ENCODE results near the gene ARHGAP26. TPM values are rescaled to one million over a fixed set of nuclear protein-coding genes. Genes with fewer than 3 reads are reported as not detected.

Gene ARHGAP26
- total and polyA plus RNA-seq, 2 donors (not counting 3 experiments of a cell fraction or from before 2014, with no cell fraction given) = 3.1 to 16.2 TPM

DNA sequence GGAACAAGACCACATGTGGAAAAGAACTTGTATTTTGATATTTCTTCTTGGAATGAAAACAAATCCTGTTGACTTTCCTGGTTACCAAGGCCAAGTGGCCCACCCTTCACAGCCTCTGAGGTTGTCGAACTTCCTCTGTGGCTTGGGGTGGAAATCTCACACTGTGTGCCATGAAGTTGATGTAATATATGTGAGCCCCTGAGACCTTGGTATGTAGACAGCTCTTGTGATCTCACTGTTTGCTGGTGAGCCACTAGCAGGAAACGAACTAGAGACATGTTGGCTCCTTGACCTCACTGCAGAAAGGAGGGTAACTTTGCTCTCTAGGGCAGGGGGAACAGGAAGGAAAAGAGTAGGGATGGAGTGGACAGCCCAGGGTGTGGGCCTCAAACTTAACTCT, 159.4 kb downstream of the ARHGAP26 start:
- dilution Hi-C loops (cut with MboI; ENCODE audit: extremely low pct_ligation_motif_present, low sequenced_read_pairs) = no loop called here
- no peaks in the 10 kb centered on the region for H3K27me3 ChIP-seq (ENCODE audit: control insufficient read depth in 2 of 2, insufficient read depth in 2 of 2, low read length in 2 of 2)
- H3K9me1 ChIP-seq (replicated peaks; ENCODE audit: control insufficient read depth, extremely low read depth, insufficient read depth, low read length) = no peaks in the 10 kb centered on the region
- no TSS peak for BruUV-seq (replicated peaks)
- intact Hi-C loops (cut with micrococcal nuclease) = loop anchor here (10.0 kb wide), 2 partner anchors 655 to 1215 kb away; no protein-coding TSS in a partner anchor
- TF ChIP-seq MAX (IDR thresholded peaks at IDR 0.05; ENCODE audit: insufficient read depth, insufficient read length) (no peak), JUN (IDR thresholded peaks at IDR 0.05; ENCODE audit: borderline replicate concordance, insufficient read depth, insufficient read length, low read depth) (no peak), MYC (IDR thresholded peaks at IDR 0.05; ENCODE audit: low read depth, low read length) (no peak), CTCF (IDR thresholded peaks at IDR 0.05; ENCODE audit: extremely low read depth in 1 of 2, insufficient read depth in 1 of 2, low read depth in 1 of 2, low read length in 2 of 2) (no peak), EZH2 (IDR thresholded peaks at IDR 0.05; ENCODE audit: borderline replicate concordance, low read depth, low read length, severe bottlenecking) (no peak)
- H3K36me3 ChIP-seq (ENCODE audit: control insufficient read depth in 2 of 2, extremely low read depth in 1 of 2, insufficient read depth in 2 of 2, low read length in 2 of 2) = no peaks in the 10 kb centered on the region
- peak; percentile 47 for DNase-seq (ENCODE audit: low read depth, low spot score)
- FAIRE-seq = no peak
- H3K4me2 ChIP-seq (ENCODE audit: insufficient read depth, low read length) = no peak overlapping the region
- ChIA-PET CTCF (no interaction called here), POLR2A (no interaction called here)
- H3K79me2 ChIP-seq (ENCODE audit: control insufficient read depth, insufficient read depth, low read length) = no peaks in the 10 kb centered on the region
- no peak overlapping the region for H3K4me3 ChIP-seq (replicated peaks in 1 of 3; ENCODE audit: insufficient read depth in 1 of 3, low read depth in 1 of 3, low read length in 3 of 3)
- H3K9me3 ChIP-seq (replicated peaks; ENCODE audit: control insufficient read depth, insufficient read depth, low read length) = no peaks in the 10 kb centered on the region
- H3K27ac ChIP-seq (ENCODE audit: insufficient read depth, low read depth, low read length) = no peak overlapping the region
- H3K9ac ChIP-seq (replicated peaks; ENCODE audit: extremely low read depth, insufficient read depth, low read length) = no peak overlapping the region
- no peak overlapping the region for H2AFZ ChIP-seq (ENCODE audit: low read depth, low read length)
- H4K20me1 ChIP-seq (replicated peaks; ENCODE audit: control insufficient read depth, extremely low read depth, insufficient read depth, low read length) = no peaks in the 10 kb centered on the region
- peaks cover 25% of the 10 kb centered on the region for H3K4me1 ChIP-seq (ENCODE audit: control insufficient read depth, extremely low read depth, insufficient read depth, low read length)
